ENCODE data around the gene MAPK10. TPM values are rescaled to one million over a fixed set of nuclear protein-coding genes. Genes with fewer than 3 reads are reported as not detected.
"Not testable (repeated sequence)": the region's sequence is repeated elsewhere in the genome, so short reads cannot be mapped to it uniquely, and the experiment has no call there.

The MAPK10 gene
- total and polyA plus RNA-seq, 4 donors: 3.3 to 109 (median 24.5) TPM

DNA sequence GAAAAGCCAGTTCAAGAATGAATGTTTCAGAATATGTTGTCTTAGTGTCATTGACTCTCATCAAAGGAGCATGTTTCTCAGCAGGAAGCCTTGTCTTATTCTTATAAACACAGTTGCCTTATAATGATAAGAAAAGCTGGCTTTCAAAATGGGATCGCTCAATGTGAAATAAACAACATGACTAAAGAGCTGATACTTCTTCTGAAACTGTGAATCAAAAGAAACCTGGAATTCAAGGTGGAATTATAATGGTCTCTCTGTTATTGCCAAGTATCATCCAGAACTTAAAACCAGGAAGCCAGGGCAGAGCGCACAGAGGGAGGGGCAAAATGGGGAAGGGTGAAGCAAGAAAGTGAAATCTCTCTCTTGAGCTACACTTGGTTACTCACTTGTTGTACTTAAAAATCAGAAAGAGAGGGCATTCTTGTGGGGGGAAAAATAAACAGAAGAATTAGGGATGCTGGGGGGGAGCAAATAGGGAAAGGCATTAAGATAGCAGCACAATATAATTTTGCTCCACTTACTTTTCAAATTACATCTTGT, 270.0 kb downstream of the MAPK10 start:
- Histone ChIP-seq H3K27me3 (ENCODE audit: control insufficient read depth in 3 of 3, insufficient read depth in 3 of 3, low read length in 2 of 3) (no peaks in the 10 kb centered on the region), H3K9me3 (ENCODE audit: control insufficient read depth in 4 of 4, insufficient read depth in 3 of 4, low read length in 3 of 4) (no peaks in the 10 kb centered on the region), H3K36me3 (ENCODE audit: control insufficient read depth in 4 of 4, insufficient read depth in 4 of 4, low read length in 4 of 4) (no peaks in the 10 kb centered on the region), H3K27ac (ENCODE audit: low read depth in 1 of 2, low read length in 1 of 2) (no peak overlapping the region), H3K9ac (ENCODE audit: insufficient read depth in 1 of 2, low read length in 2 of 2) (no peak overlapping the region), H3K4me1 (ENCODE audit: control insufficient read depth in 5 of 5, insufficient read depth in 5 of 5, low read length in 5 of 5) (peaks cover 0 to 16% (median 0%) of the 10 kb centered on the region in 5 donors), H3K4me3 (no peak overlapping the region)
- DNase-seq (peak in 2 of 3 donors; percentile 63 to 65), ATAC-seq (ENCODE audit: insufficient read depth, low FRiP score) (no peak)
- WGBS, 2 donors: 47 to 68% methylated on average over 2 of the region's 2 CpGs
- TF ChIP-seq, protein P1, sequence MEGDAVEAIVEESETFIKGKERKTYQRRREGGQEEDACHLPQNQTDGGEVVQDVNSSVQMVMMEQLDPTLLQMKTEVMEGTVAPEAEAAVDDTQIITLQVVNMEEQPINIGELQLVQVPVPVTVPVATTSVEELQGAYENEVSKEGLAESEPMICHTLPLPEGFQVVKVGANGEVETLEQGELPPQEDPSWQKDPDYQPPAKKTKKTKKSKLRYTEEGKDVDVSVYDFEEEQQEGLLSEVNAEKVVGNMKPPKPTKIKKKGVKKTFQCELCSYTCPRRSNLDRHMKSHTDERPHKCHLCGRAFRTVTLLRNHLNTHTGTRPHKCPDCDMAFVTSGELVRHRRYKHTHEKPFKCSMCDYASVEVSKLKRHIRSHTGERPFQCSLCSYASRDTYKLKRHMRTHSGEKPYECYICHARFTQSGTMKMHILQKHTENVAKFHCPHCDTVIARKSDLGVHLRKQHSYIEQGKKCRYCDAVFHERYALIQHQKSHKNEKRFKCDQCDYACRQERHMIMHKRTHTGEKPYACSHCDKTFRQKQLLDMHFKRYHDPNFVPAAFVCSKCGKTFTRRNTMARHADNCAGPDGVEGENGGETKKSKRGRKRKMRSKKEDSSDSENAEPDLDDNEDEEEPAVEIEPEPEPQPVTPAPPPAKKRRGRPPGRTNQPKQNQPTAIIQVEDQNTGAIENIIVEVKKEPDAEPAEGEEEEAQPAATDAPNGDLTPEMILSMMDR (IDR thresholded peaks at IDR 0.05; ENCODE audit: control extremely low read depth, extremely low read depth): no peak

DNA sequence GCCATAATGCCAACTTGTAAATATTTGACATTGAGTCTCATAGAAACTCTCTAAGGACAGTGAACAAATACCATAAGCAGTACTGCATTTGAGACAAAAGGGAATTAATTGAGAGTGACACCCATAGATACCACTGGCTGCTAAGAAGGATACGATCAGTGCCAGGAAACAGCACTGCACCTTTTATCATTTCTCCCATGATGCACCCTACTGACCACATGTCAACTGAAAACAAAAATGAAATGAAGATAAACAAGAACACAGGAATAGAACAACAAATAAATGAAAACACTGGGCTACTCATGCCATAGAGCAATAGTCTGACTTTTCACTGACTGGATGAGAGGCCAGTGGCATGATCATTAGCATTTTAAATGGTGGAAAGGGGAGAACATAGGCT, 270.8 kb downstream of the MAPK10 start:
- WGBS, 2 donors: 79 to 91% methylated on average over 1 of the region's 1 CpG
- ATAC-seq (ENCODE audit: insufficient read depth, low FRiP score): no peak
- Histone ChIP-seq H3K4me3 (no peak overlapping the region), H3K9me3 (ENCODE audit: control insufficient read depth in 4 of 4, insufficient read depth in 3 of 4, low read length in 3 of 4) (no peaks in the 10 kb centered on the region), H3K4me1 (ENCODE audit: control insufficient read depth in 5 of 5, insufficient read depth in 5 of 5, low read length in 5 of 5) (peaks cover 0 to 16% (median 0%) of the 10 kb centered on the region in 5 donors), H3K9ac (ENCODE audit: insufficient read depth in 1 of 2, low read length in 2 of 2) (no peak overlapping the region), H3K36me3 (ENCODE audit: control insufficient read depth in 4 of 4, insufficient read depth in 4 of 4, low read length in 4 of 4) (peaks cover 0 to under 1% (median 0%) of the 10 kb centered on the region in 4 donors), H3K27me3 (ENCODE audit: control insufficient read depth in 3 of 3, insufficient read depth in 3 of 3, low read length in 2 of 3) (no peaks in the 10 kb centered on the region), H3K27ac (ENCODE audit: low read depth in 1 of 2, low read length in 1 of 2) (no peak overlapping the region)
- TF ChIP-seq, protein P1 (IDR thresholded peaks at IDR 0.05; ENCODE audit: control extremely low read depth, extremely low read depth): no peak
- DNase-seq: no peak

DNA sequence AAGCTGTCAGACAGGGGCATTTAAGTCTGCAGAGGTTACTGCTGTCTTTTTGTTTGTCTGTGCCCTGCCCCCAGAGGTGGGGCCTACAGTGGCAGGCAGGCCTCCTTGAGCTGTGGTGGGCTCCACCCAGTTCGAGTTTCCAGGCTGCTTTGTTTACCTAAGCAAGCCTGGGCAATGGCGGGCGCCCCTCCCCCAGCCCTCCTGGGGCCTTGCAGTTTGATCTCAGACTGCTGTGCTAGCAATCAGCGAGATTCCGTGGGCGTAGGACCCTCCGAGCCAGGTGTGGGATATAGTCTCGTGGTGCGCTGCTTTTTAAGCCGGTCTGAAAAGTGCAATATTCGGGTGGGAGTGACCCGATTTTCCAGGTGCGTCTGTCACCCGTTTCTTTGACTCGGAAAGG, 284.1 kb downstream of the MAPK10 start:
- WGBS, 2 donors: 87 to 99% methylated on average over 14 to 15 of the region's 15 CpGs
- H3K27me3 ChIP-seq (ENCODE audit: control insufficient read depth in 3 of 3, insufficient read depth in 3 of 3, low read length in 2 of 3); H3K4me1 ChIP-seq (ENCODE audit: control insufficient read depth in 5 of 5, insufficient read depth in 5 of 5, low read length in 5 of 5); ATAC-seq (ENCODE audit: insufficient read depth, low FRiP score); H3K27ac ChIP-seq (ENCODE audit: low read depth in 1 of 2, low read length in 1 of 2); H3K9ac ChIP-seq (ENCODE audit: insufficient read depth in 1 of 2, low read length in 2 of 2); H3K36me3 ChIP-seq (ENCODE audit: control insufficient read depth in 4 of 4, insufficient read depth in 4 of 4, low read length in 4 of 4); H3K9me3 ChIP-seq (ENCODE audit: control insufficient read depth in 4 of 4, insufficient read depth in 3 of 4, low read length in 3 of 4); DNase-seq; H3K4me3 ChIP-seq: not testable (repeated sequence)

DNA sequence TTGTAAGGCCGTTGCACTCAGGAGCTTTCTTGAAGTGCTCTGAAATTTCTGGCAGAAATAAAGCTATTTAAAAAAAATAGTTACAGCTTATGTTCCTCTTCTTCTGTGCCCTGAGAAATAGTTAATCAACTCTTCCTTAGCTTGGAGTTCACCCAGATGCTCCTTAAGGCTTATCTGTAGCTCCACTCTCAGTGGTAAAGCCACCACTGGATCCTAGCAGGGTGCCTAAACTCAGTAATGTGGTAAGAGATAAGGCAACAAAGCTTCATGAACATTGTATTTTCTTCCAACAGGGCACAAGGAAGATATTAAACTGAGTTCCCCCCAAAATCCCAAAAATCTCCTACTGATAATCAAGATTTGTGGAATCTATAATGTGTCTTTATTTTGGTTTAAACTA, 299.5 kb downstream of the MAPK10 start:
- WGBS, 2 donors: 89 to 96% methylated on average over 1 of the region's 1 CpG
- DNase-seq (no peak), ATAC-seq (ENCODE audit: insufficient read depth, low FRiP score) (no peak)
- H3K4me1 ChIP-seq (ENCODE audit: control insufficient read depth in 5 of 5, insufficient read depth in 5 of 5, low read length in 5 of 5): no peaks in the 10 kb centered on the region
- no peak overlapping the region for H3K27ac ChIP-seq (ENCODE audit: low read depth in 1 of 2, low read length in 1 of 2)
- H3K9me3 ChIP-seq (ENCODE audit: control insufficient read depth in 4 of 4, insufficient read depth in 3 of 4, low read length in 3 of 4): no peaks in the 10 kb centered on the region
- H3K27me3 ChIP-seq (ENCODE audit: control insufficient read depth in 3 of 3, insufficient read depth in 3 of 3, low read length in 2 of 3): no peaks in the 10 kb centered on the region
- H3K36me3 ChIP-seq (ENCODE audit: control insufficient read depth in 4 of 4, insufficient read depth in 4 of 4, low read length in 4 of 4): no peaks in the 10 kb centered on the region
- H3K9ac ChIP-seq (ENCODE audit: insufficient read depth in 1 of 2, low read length in 2 of 2): no peak overlapping the region
- TF ChIP-seq, protein P1 (IDR thresholded peaks at IDR 0.05; ENCODE audit: control extremely low read depth, extremely low read depth): no peak
- no peak overlapping the region for H3K4me3 ChIP-seq
